A549 (cell line): ENCODE data around the gene MRPS33. TPM values are rescaled to one million over a fixed set of nuclear protein-coding genes. Genes with fewer than 3 reads are reported as not detected.

Source experiments
- ATAC-seq, 2 experiments: fragments of 200-7000 bp in 1 of 2; fragments of >200 bp in 1 of 2; cut with Nextera tagmentation in 1 of 2; cut with Tn5 transposase in 1 of 2; 3 replicates each; pipeline versions ENCODE4 v1.8.0 to v1.9.1; 2018 to 2020; ENCODE audit warnings: mild to moderate bottlenecking in 1 of 2, moderate library complexity in 1 of 2
- CTCF ChIA-PET: fragments of 300-600 bp; sonication (Branson Sonifier 250); formaldehyde crosslinking; extraction: SDS; loops from one replicate; lab custom pipeline; 2021; ENCODE audit warnings: antibody characterized with exemption, inconsistent platforms; lab: Yijun Ruan, JAX
- POLR2A ChIA-PET: fragments of 350-600 bp; formaldehyde crosslinking; extraction: SDS; loops from one replicate; lab custom pipeline; 2021; ENCODE audit warnings: antibody characterized with exemption, inconsistent platforms; lab: Yijun Ruan, JAX
- DNase-seq, 2 experiments: peaks; one replicate each; pipeline versions ENCODE4 v3.0.0 to v3.0.0-alpha.2; 2011 to 2016; ENCODE audit warnings: low read depth in 1 of 2, low spot score in 1 of 2
- FAIRE-seq: peaks from 2 replicates; lab custom pipeline; 2011; peaks lifted over from hg19 to GRCh38; lab: Jason Lieb, UNC
- H3K27ac ChIP-seq, 2 experiments: fragments of >200 bp; sonication (Bioruptor Twin); formaldehyde crosslinking; 3 replicates each; pipeline ENCODE4 v1.5.1; 2016 to 2017
- H3K4me1 ChIP-seq: fragments of >200 bp; sonication (Bioruptor Twin); formaldehyde crosslinking; 3 replicates; pipeline ENCODE4 v1.6.1; 2016
- H3K4me2 ChIP-seq: fragments of >200 bp; sonication (Bioruptor Twin); formaldehyde crosslinking; 3 replicates; pipeline ENCODE4 v1.6.1; 2016
- H3K4me3 ChIP-seq: fragments of >200 bp; sonication (Bioruptor Twin); formaldehyde crosslinking; 3 replicates; pipeline ENCODE4 v1.5.1; 2016
- H3K9me3 ChIP-seq: fragments of >200 bp; sonication (Bioruptor Twin); formaldehyde crosslinking; 3 replicates; pipeline ENCODE4 v1.6.1; 2016
- CBX2 ChIP-seq: fragments of 200-600 bp; sonication (generic); IDR thresholded peaks from 2 replicates; pipeline ENCODE4 v1.6.1; 2016; ENCODE audit warnings: low read depth, mild to moderate bottlenecking, borderline replicate concordance
- CBX8 ChIP-seq: fragments of 200-600 bp; sonication (generic); IDR thresholded peaks from 2 replicates; pipeline ENCODE4 v1.6.1; 2016
- CHD4 ChIP-seq: fragments of 200-600 bp; sonication (generic); IDR thresholded peaks from 2 replicates; pipeline ENCODE4 v1.6.1; 2016; ENCODE audit warnings: antibody characterized with exemption, mild to moderate bottlenecking, borderline replicate concordance
- E2F6 ChIP-seq: IDR thresholded peaks from 2 replicates; pipeline ENCODE4 v1.6.1; 2012; ENCODE audit warnings: low read depth, borderline replicate concordance
- FOSB ChIP-seq: fragments of 250-450 bp; sonication (Bioruptor Pico); IDR thresholded peaks from 2 replicates; pipeline ENCODE4 v1.5.0; 2020; ENCODE audit warnings: mild to moderate bottlenecking, moderate library complexity
- FOSL2 ChIP-seq, 2 experiments: fragments of 450-650 bp in 1 of 2; fragments of >200 bp in 1 of 2; sonication (Bioruptor Twin) in 1 of 2; formaldehyde crosslinking; IDR thresholded peaks; 2 replicates each; pipeline versions ENCODE4 v1.5.0 to v1.6.1; 2016 to 2020; ENCODE audit warnings: mild to moderate bottlenecking in 1 of 2, moderate library complexity in 1 of 2
- HDAC2 ChIP-seq: fragments of 200-600 bp; sonication (generic); IDR thresholded peaks from 2 replicates; pipeline ENCODE4 v1.6.1; 2016
- HEYL ChIP-seq: fragments of 250-450 bp; sonication (Bioruptor Pico); IDR thresholded peaks from 2 replicates; pipeline ENCODE4 v1.8.0; 2021; ENCODE audit warnings: mild to moderate bottlenecking, moderate library complexity
- HMGXB4 ChIP-seq: fragments of 250-450 bp; sonication (Bioruptor Pico); IDR thresholded peaks from 2 replicates; pipeline ENCODE4 v1.5.0; 2021; ENCODE audit warnings: mild to moderate bottlenecking, moderate library complexity, borderline replicate concordance
- HOXB5 ChIP-seq: fragments of 250-450 bp; sonication (Bioruptor Pico); IDR thresholded peaks from 2 replicates; pipeline ENCODE4 v1.5.0; 2020; ENCODE audit warnings: mild to moderate bottlenecking, moderate library complexity
- KDM5A ChIP-seq: fragments of 200-600 bp; sonication (generic); IDR thresholded peaks from 2 replicates; pipeline ENCODE4 v1.6.1; 2016; ENCODE audit warnings: antibody characterized with exemption, mild to moderate bottlenecking
- MAX ChIP-seq: IDR thresholded peaks from 2 replicates; pipeline ENCODE4 v1.6.1; 2012
- NR3C1 ChIP-seq: fragments of >200 bp; sonication (Bioruptor Twin); formaldehyde crosslinking; IDR thresholded peaks from 3 replicates; pipeline ENCODE4 v1.6.1; 2017
- RNF2 ChIP-seq: fragments of 200-600 bp; sonication (generic); IDR thresholded peaks from 2 replicates; pipeline ENCODE4 v1.6.1; 2016; ENCODE audit warnings: low read depth, mild to moderate bottlenecking, antibody characterized with exemption, moderate library complexity, borderline replicate concordance
- USF2 ChIP-seq: fragments of 450-650 bp; IDR thresholded peaks from 2 replicates; pipeline ENCODE4 v1.6.1; 2014; ENCODE audit warnings: antibody characterized with exemption
- ZC3H11A ChIP-seq: fragments of 450-650 bp; IDR thresholded peaks from 2 replicates; pipeline ENCODE4 v1.6.1; 2014; ENCODE audit warnings: antibody characterized with exemption, mild to moderate bottlenecking
- WGBS: methylation state at CpG from one replicate; pipeline ENCODE4 v1.1.6; 2017; ENCODE audit errors: missing lambda C conversion rate; 5-methylcytosine and 5-hydroxymethylcytosine counted together
- polyA plus RNA-seq, 4 experiments: library from polyadenylated mRNA; depleted of rRNA in 3 of 4; stranded (reverse); fragments of >200 nt; fragmentation: RNase III in 1 of 4; extraction: RNeasy Plus Mini Kit Qiagen cat#74134 plus additional on column Dnase treatment in 1 of 4; gene quantifications; 2 replicates in 3 of 4; 3 replicates in 1 of 4; pipeline ENCODE4 v1.2.3, GENCODE V29; 2011 to 2017

Gene MRPS33
- polyA plus RNA-seq, 2 of the 4 experiments (the other 2 are of a cell fraction): 120 to 186 TPM

GRCh38 chr7:141045842-141046620 lies 31.3 kb upstream of the MRPS33 start:
- POLR2A ChIA-PET: no interaction called here
- Histone ChIP-seq H3K4me1 (peaks cover 24% of the 10 kb centered on the region), H3K27ac (peak overlapping the region; percentile 37 to 45; a peak in 2 of 6 replicates), H3K4me3 (no peak overlapping the region), H3K4me2 (peak overlapping the region; percentile 32), H3K9me3 (no peaks in the 10 kb centered on the region)
- no peak for TF ChIP-seq KDM5A
- ATAC-seq: peak in 1 of 2 experiments; percentile 39; a peak in 1 of 6 replicates
- FAIRE-seq: no peak
- no peak for DNase-seq
- CTCF ChIA-PET: no interaction called here
- WGBS: 50% methylated on average over 7 of the region's 7 CpGs

GRCh38 chr7:141045126-141045841 lies 30.5 kb upstream of the MRPS33 start:
- ChIA-PET POLR2A (no interaction called here), CTCF (no interaction called here)
- TF ChIP-seq HEYL (CRISPR knock-in tag) (no peak), FOSL2 (IDR thresholded peaks at IDR 0.05) (no peak), FOSL2 (CRISPR knock-in tag; IDR thresholded peaks at IDR 0.05) (peak; percentile 31; the same call in 1 of the 2 replicates)
- H3K4me3 ChIP-seq: no peak overlapping the region
- DNase-seq (peak in 1 of 2 experiments; percentile 46), FAIRE-seq (no peak), ATAC-seq (peak; percentile 62; a peak in 4 of 6 replicates)
- H3K4me2 ChIP-seq: peak overlapping the region; percentile 32
- no peaks in the 10 kb centered on the region for H3K9me3 ChIP-seq
- peaks cover 24% of the 10 kb centered on the region for H3K4me1 ChIP-seq
- WGBS: 12% methylated on average over 7 of the region's 7 CpGs
- H3K27ac ChIP-seq: peak overlapping the region; percentile 37 to 45; a peak in 2 of 6 replicates

GRCh38 chr7:141043616-141044015 lies 28.9 kb upstream of the MRPS33 start:
- Histone ChIP-seq H3K4me2 (no peak overlapping the region), H3K4me1 (peaks cover 35% of the 10 kb centered on the region), H3K4me3 (no peak overlapping the region), H3K9me3 (no peaks in the 10 kb centered on the region), H3K27ac (peak overlapping the region; percentile 14 to 73; a peak in 3 of 6 replicates)
- TF ChIP-seq FOSB (CRISPR knock-in tag): no peak
- TF ChIP-seq CHD4: no peak
- no peak for TF ChIP-seq E2F6
- TF ChIP-seq HEYL (CRISPR knock-in tag): no peak
- no peak for TF ChIP-seq HMGXB4 (CRISPR knock-in tag)
- TF ChIP-seq ZC3H11A: no peak
- no peak for TF ChIP-seq CBX8
- no peak for TF ChIP-seq HOXB5 (CRISPR knock-in tag)
- TF ChIP-seq NR3C1: no peak
- TF ChIP-seq HDAC2: no peak
- no peak for TF ChIP-seq CBX2
- no peak for TF ChIP-seq USF2
- TF ChIP-seq RNF2: no peak
- no peak for TF ChIP-seq MAX
- DNase-seq (no peak), FAIRE-seq (no peak), ATAC-seq (no peak)
- POLR2A ChIA-PET: no interaction called here
- CTCF ChIA-PET: no interaction called here
- 58% methylated on average over 4 of the region's 4 CpGs for WGBS
